ENCODE measurements around the gene MOGAT2.

Gene MOGAT2

DNA sequence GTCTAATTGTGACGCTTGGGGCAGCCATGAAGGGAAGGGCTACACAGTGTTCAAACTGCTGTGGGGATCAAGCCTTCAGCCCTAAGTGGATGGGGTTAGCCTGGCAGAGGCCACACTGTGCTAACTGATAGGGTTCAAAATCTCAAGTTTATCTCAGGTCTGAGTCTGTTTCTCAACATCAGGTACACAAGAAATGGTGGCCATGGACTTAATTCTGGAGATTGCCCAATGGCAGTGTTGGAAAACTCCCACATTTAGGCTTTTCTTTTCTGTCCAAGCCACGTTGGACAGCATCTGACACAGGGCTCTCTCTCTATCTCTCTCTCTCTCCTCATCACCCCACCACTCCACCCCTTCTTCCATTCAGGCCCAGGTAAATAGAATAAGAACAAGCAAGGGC, 40.0 kb downstream of the MOGAT2 start:
- in situ Hi-C loops (cut with MboI; ENCODE audit: low sequenced_read_pairs, unreplicated experiment): no loop called here
- no peak for DNase-seq (ENCODE audit: low spot score)
- TF ChIP-seq, protein P1, sequence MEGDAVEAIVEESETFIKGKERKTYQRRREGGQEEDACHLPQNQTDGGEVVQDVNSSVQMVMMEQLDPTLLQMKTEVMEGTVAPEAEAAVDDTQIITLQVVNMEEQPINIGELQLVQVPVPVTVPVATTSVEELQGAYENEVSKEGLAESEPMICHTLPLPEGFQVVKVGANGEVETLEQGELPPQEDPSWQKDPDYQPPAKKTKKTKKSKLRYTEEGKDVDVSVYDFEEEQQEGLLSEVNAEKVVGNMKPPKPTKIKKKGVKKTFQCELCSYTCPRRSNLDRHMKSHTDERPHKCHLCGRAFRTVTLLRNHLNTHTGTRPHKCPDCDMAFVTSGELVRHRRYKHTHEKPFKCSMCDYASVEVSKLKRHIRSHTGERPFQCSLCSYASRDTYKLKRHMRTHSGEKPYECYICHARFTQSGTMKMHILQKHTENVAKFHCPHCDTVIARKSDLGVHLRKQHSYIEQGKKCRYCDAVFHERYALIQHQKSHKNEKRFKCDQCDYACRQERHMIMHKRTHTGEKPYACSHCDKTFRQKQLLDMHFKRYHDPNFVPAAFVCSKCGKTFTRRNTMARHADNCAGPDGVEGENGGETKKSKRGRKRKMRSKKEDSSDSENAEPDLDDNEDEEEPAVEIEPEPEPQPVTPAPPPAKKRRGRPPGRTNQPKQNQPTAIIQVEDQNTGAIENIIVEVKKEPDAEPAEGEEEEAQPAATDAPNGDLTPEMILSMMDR (IDR thresholded peaks at IDR 0.05; ENCODE audit: borderline replicate concordance, control extremely low read depth, extremely low read depth, insufficient read depth, missing control alignments): no peak

DNA sequence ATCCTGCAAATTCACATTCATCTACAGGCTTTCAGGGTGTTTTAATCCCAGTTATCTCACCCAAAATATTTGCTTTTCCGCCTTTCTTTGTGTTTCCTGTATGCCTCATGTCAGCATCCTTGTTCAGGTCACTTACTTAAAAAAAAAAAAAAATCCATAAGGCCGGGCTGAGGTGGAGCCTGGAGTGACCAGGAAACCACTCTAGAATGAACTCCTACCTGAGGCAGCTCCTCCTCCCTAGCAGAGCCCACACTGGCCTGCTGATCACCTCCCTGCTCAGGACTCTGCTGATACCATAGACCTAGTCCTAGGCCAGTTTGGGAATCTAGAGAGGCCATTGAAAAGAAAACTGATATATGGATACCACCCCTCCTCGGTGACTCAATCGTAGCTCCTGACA, 42.2 kb downstream of the MOGAT2 start:
- in situ Hi-C loops (cut with MboI; ENCODE audit: low sequenced_read_pairs, unreplicated experiment): no loop called here
- TF ChIP-seq, protein P1 (IDR thresholded peaks at IDR 0.05; ENCODE audit: borderline replicate concordance, control extremely low read depth, extremely low read depth, insufficient read depth, missing control alignments): no peak
- DNase-seq (ENCODE audit: low spot score): no peak

DNA sequence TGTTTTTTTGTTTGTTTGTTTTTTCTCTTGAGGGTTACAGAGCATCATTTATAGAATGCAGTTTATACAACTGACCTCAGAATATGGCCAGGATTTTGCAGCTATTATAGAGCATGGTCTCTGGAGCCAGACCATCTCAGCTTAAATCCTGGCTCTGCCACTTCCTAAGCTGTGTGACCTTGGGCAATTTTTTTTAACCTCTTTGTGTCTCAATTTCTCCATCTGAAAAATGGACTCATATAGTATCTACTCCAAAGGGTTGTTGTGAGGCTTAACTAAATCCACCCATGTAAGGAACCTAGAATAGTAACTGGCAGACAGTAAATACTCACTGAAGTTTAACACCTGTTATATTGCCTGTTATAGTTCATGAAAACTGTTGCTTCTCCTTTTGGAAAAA, 42.6 kb downstream of the MOGAT2 start:
- DNase-seq (ENCODE audit: low spot score): no peak
- TF ChIP-seq, protein P1 (IDR thresholded peaks at IDR 0.05; ENCODE audit: borderline replicate concordance, control extremely low read depth, extremely low read depth, insufficient read depth, missing control alignments): no peak
- in situ Hi-C loops (cut with MboI; ENCODE audit: low sequenced_read_pairs, unreplicated experiment): no loop called here

DNA sequence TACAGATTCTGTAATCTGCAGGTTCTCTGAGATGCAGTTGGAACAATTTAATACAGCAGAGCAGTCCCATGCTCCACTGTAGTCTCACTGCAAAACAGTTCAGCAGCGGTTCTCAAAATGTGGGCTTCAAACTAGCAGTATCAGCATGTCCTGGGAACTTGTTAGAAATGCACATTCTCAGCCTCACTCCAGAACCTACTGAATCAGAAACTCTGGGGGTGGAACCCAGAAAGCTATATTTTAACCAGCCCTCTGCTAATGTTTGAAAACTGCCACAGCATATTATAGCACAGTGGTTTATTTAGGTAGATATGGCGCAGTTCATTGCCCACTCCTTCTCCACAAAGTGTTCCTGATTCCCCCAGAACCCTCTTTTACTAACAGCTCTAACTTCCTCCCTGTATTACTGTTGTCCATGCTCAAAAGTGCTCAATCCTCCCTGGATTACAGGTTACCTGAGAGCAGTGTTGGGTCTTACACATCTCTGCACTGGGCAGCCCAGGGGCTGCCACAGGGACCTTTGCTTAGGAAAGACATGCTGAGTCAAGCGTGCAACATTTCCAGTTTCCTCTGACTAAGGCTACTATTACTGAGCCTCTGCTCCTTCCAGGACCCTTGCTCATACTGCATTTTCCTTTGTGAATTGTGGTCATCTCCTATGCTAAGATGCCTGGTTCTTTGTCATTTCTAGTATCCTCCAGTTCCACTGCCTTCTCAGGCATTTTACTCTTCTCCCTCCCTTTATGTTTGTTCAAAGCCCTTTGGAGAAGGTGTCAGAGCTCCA, 43.3 kb downstream of the MOGAT2 start:
- in situ Hi-C loops (cut with MboI; ENCODE audit: low sequenced_read_pairs, unreplicated experiment): no loop called here
- DNase-seq (ENCODE audit: low spot score): no peak
- TF ChIP-seq, protein P1 (IDR thresholded peaks at IDR 0.05; ENCODE audit: borderline replicate concordance, control extremely low read depth, extremely low read depth, insufficient read depth, missing control alignments): no peak

DNA sequence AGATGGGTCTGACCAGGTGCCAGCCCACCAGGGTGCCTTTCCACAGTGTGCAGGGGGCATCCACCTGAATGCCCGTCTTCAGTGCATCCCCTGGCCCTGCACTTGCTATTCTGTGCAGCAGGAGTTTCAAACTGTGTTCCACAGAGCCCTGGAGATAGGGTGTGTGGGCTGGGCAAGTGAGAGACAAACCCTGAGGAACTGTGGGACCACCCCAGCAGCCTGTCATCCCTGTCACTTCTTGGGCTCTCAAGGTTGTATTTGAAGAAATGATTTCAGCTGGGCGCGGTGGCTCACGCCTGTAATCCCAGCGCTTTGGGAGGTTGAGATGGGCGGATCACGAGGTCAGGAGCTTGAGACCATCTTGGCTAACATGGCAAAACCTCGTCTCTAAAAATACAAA, 44.5 kb downstream of the MOGAT2 start:
- TF ChIP-seq, protein P1 (IDR thresholded peaks at IDR 0.05; ENCODE audit: borderline replicate concordance, control extremely low read depth, extremely low read depth, insufficient read depth, missing control alignments): no peak
- DNase-seq (ENCODE audit: low spot score): no peak
- in situ Hi-C loops (cut with MboI; ENCODE audit: low sequenced_read_pairs, unreplicated experiment): no loop called here

DNA sequence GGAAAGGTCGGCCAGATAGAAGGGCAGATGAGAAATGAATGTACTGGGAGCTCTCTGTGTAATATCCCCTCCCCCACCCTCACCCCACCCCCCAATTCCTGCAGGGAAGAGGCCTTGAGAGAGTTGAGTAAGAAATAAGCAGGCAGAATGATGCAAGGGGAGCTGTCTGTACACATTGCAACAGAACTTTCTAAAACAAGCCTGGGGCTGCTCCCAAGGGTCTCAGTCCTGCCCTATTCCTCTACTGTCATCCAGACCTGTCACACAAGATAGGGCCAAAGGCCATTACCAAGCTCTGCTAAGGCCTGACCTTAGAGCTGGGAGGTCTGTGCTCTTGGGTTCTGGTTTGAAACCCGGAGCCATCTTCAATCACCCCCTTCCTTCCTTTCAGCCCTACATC, 45.2 kb downstream of the MOGAT2 start:
- in situ Hi-C loops (cut with MboI; ENCODE audit: low sequenced_read_pairs, unreplicated experiment): no loop called here
- TF ChIP-seq, protein P1 (IDR thresholded peaks at IDR 0.05; ENCODE audit: borderline replicate concordance, control extremely low read depth, extremely low read depth, insufficient read depth, missing control alignments): no peak
- DNase-seq (ENCODE audit: low spot score): no peak
